Measurements from ENCODE around the gene SPATA13.

DNA sequence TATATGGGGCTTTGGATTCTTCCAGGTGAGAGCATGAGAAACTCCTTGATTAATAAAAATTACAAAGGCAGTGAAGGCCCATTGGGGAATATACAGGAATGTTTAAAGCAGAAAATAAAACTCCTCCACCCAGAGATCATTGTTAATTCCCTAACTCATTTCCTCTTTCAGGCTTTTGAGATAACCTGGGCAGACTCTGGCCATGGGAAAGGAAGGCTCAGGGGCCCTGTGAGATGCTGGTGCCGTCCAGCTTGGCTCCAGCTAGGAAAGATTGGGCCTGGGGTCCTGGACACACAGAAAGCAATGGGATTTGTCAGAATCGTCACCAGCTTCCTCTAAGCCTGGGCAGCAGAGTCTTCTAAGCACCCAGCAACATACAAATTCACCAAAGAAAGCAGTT lies 36.8 kb upstream of the SPATA13 start:
- TF ChIP-seq TCF12 (IDR thresholded peaks at IDR 0.05; ENCODE audit: low read depth): no peak
- no peak for TF ChIP-seq FOXM1 (IDR thresholded peaks at IDR 0.05; ENCODE audit: borderline replicate concordance, low read depth)
- TF ChIP-seq, protein P1, sequence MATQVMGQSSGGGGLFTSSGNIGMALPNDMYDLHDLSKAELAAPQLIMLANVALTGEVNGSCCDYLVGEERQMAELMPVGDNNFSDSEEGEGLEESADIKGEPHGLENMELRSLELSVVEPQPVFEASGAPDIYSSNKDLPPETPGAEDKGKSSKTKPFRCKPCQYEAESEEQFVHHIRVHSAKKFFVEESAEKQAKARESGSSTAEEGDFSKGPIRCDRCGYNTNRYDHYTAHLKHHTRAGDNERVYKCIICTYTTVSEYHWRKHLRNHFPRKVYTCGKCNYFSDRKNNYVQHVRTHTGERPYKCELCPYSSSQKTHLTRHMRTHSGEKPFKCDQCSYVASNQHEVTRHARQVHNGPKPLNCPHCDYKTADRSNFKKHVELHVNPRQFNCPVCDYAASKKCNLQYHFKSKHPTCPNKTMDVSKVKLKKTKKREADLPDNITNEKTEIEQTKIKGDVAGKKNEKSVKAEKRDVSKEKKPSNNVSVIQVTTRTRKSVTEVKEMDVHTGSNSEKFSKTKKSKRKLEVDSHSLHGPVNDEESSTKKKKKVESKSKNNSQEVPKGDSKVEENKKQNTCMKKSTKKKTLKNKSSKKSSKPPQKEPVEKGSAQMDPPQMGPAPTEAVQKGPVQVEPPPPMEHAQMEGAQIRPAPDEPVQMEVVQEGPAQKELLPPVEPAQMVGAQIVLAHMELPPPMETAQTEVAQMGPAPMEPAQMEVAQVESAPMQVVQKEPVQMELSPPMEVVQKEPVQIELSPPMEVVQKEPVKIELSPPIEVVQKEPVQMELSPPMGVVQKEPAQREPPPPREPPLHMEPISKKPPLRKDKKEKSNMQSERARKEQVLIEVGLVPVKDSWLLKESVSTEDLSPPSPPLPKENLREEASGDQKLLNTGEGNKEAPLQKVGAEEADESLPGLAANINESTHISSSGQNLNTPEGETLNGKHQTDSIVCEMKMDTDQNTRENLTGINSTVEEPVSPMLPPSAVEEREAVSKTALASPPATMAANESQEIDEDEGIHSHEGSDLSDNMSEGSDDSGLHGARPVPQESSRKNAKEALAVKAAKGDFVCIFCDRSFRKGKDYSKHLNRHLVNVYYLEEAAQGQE (IDR thresholded peaks at IDR 0.05; ENCODE audit: low read depth): no peak
- no peak for TF ChIP-seq ZBTB7A (IDR thresholded peaks at IDR 0.05; ENCODE audit: low read depth)
- no peak for TF ChIP-seq RAD21 (IDR thresholded peaks at IDR 0.05; ENCODE audit: low read depth)
- TF ChIP-seq CEBPB (IDR thresholded peaks at IDR 0.05): no peak
- TF ChIP-seq, protein P2, sequence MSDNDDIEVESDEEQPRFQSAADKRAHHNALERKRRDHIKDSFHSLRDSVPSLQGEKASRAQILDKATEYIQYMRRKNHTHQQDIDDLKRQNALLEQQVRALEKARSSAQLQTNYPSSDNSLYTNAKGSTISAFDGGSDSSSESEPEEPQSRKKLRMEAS (IDR thresholded peaks at IDR 0.05): no peak
- TF ChIP-seq EP300 (IDR thresholded peaks at IDR 0.05; ENCODE audit: borderline replicate concordance): no peak
- TF ChIP-seq TEAD4 (IDR thresholded peaks at IDR 0.05): no peak
- TF ChIP-seq TAF1 (IDR thresholded peaks at IDR 0.05; ENCODE audit: low read depth): no peak
- no peak for TF ChIP-seq YY1 (IDR thresholded peaks at IDR 0.05; ENCODE audit: low read depth)
- no peak for TF ChIP-seq CREB1 (IDR thresholded peaks at IDR 0.05; ENCODE audit: low read depth)
